IPS DF 4.7 (cell line): ENCODE results near the gene SLTM.
"Not testable (repeated sequence)": the region's sequence is repeated elsewhere in the genome, so short reads cannot be mapped to it uniquely, and the experiment has no call there.

Source experiments
- DNase-seq: peaks from one replicate; pipeline ENCODE4 v3.0.0-alpha.2; 2013; ENCODE audit warnings: low spot score; ENCODE audit errors: extremely low read depth

Gene SLTM

GRCh38 chr15:58929891-58930416 lies 3.5 kb downstream of the SLTM start:
- no peak for DNase-seq

- no peak for DNase-seq
Measured at GRCh38 chr15:58926823-58927222, 6.7 kb downstream of the SLTM start.

GRCh38 chr15:58924327-58924726 lies 9.2 kb downstream of the SLTM start:
- no peak for DNase-seq

- DNase-seq, result no peak
Measured at GRCh38 chr15:58923696-58924300, 9.7 kb downstream of the SLTM start.

GRCh38 chr15:58923284-58923683 lies 10.2 kb downstream of the SLTM start:
- no peak for DNase-seq

- no peak for DNase-seq
Measured at GRCh38 chr15:58921267-58921790, 12.2 kb downstream of the SLTM start.

GRCh38 chr15:58920447-58920846 lies 13.0 kb downstream of the SLTM start:
- DNase-seq, result not testable (repeated sequence)

- DNase-seq, result no peak
Measured at GRCh38 chr15:58919232-58919631, 14.2 kb downstream of the SLTM start.

GRCh38 chr15:58918239-58918638 lies 15.2 kb downstream of the SLTM start:
- DNase-seq, result no peak

GRCh38 chr15:58917613-58918129 lies 15.8 kb downstream of the SLTM start:
- not testable (repeated sequence) for DNase-seq

- DNase-seq, result no peak
Measured at GRCh38 chr15:58916962-58917361, 16.5 kb downstream of the SLTM start.

GRCh38 chr15:58910456-58910855 lies 23.0 kb downstream of the SLTM start:
- no peak for DNase-seq

GRCh38 chr15:58909616-58910015 lies 23.9 kb downstream of the SLTM start:
- DNase-seq, result no peak

GRCh38 chr15:58908550-58909309 lies 24.7 kb downstream of the SLTM start:
- no peak for DNase-seq

GRCh38 chr15:58900631-58901030 lies 32.8 kb downstream of the SLTM start:
- DNase-seq, result no peak

GRCh38 chr15:58898150-58898680 lies 35.3 kb downstream of the SLTM start:
- DNase-seq, result no peak

- no peak for DNase-seq
Measured at GRCh38 chr15:58889363-58889762, 44.1 kb downstream of the SLTM start.

GRCh38 chr15:58886921-58887320 lies 46.6 kb downstream of the SLTM start:
- DNase-seq, result no peak

GRCh38 chr15:58883926-58884325 lies 49.6 kb downstream of the SLTM start:
- DNase-seq, result not testable (repeated sequence)

GRCh38 chr15:58882243-58882642 lies 51.2 kb downstream of the SLTM start:
- no peak for DNase-seq

- no peak for DNase-seq
Measured at GRCh38 chr15:58880320-58880719, 53.2 kb downstream of the SLTM start.
